Mesenchymal stem cell (in vitro differentiated cells and primary cell): ENCODE data around the gene EPHA1.
A peak's percentile ranks its signal among the peaks of the same experiment; 100 is the strongest.

Experiments
- DNase-seq: peaks from one replicate; pipeline ENCODE4 v3.0.0-alpha.2; 2013
- H2AFZ ChIP-seq: one replicate; pipeline ENCODE4 v1.6.1; 2013; ENCODE audit warnings: low read depth, mild to moderate bottlenecking, control low read depth, inconsistent platforms, low read length, moderate library complexity
- H2AK5ac ChIP-seq: 2 replicates; pipeline ENCODE4 v1.6.1; 2013; ENCODE audit warnings: low read length, moderate library complexity, mild to moderate bottlenecking, inconsistent platforms; ENCODE audit not compliant: severe bottlenecking
- H2BK120ac ChIP-seq: one replicate; pipeline ENCODE4 v1.6.1; 2013; ENCODE audit warnings: low read depth, mild to moderate bottlenecking, inconsistent platforms, low read length, moderate library complexity
- H2BK12ac ChIP-seq, 2 experiments: one replicate each; pipeline ENCODE4 v1.6.1; 2013; ENCODE audit warnings: inconsistent platforms in 2 of 2, low read length in 2 of 2, mild to moderate bottlenecking in 2 of 2, moderate library complexity in 2 of 2, control low read depth in 1 of 2
- H2BK15ac ChIP-seq: one replicate; pipeline ENCODE4 v1.6.1; 2013; ENCODE audit warnings: mild to moderate bottlenecking, low read depth, inconsistent platforms; ENCODE audit not compliant: poor library complexity, severe bottlenecking
- H2BK5ac ChIP-seq: 2 replicates; pipeline ENCODE4 v1.6.1; 2013; ENCODE audit warnings: low read depth, mild to moderate bottlenecking, low read length, control low read depth, inconsistent platforms; ENCODE audit not compliant: poor library complexity, severe bottlenecking
- H3K14ac ChIP-seq, 2 experiments: one replicate each; pipeline ENCODE4 v1.6.1; 2013; ENCODE audit warnings: inconsistent platforms in 2 of 2, low read length in 2 of 2, control low read depth in 1 of 2, mild to moderate bottlenecking in 1 of 2, moderate library complexity in 1 of 2
- H3K18ac ChIP-seq, 2 experiments: one replicate each; pipeline ENCODE4 v1.6.1; 2013; ENCODE audit warnings: inconsistent platforms in 2 of 2, low read length in 2 of 2, control low read depth in 1 of 2, low read depth in 1 of 2, mild to moderate bottlenecking in 1 of 2
- H3K23ac ChIP-seq, 2 experiments: one replicate each; pipeline ENCODE4 v1.6.1; 2013; ENCODE audit warnings: inconsistent platforms in 2 of 2, low read length in 2 of 2, mild to moderate bottlenecking in 2 of 2, moderate library complexity in 2 of 2, control low read depth in 1 of 2
- H3K27ac ChIP-seq: 2 replicates; pipeline ENCODE4 v1.5.1; 2013; ENCODE audit warnings: mild to moderate bottlenecking, moderate library complexity, low read length, control low read depth, inconsistent platforms; ENCODE audit not compliant: poor library complexity, severe bottlenecking
- H3K27me3 ChIP-seq, 2 experiments: 2 replicates each; pipeline versions ENCODE4 v1.6.1 to v1.7.0; 2013; ENCODE audit warnings: low read length in 2 of 2, mild to moderate bottlenecking in 2 of 2, moderate library complexity in 2 of 2, control low read depth in 1 of 2, inconsistent platforms in 1 of 2; ENCODE audit not compliant: control insufficient read depth in 1 of 2, insufficient read depth in 1 of 2
- H3K36me3 ChIP-seq, 2 experiments: 2 replicates each; pipeline versions ENCODE4 v1.6.1 to v1.7.0; 2013; ENCODE audit warnings: low read length in 2 of 2, control low read depth in 1 of 2, inconsistent platforms in 1 of 2, low read depth in 1 of 2, mild to moderate bottlenecking in 1 of 2; ENCODE audit not compliant: insufficient read depth in 2 of 2, control insufficient read depth in 1 of 2
- H3K4ac ChIP-seq, 2 experiments: one replicate each; pipeline ENCODE4 v1.6.1; 2013; ENCODE audit warnings: inconsistent platforms in 2 of 2, low read length in 2 of 2, mild to moderate bottlenecking in 2 of 2, moderate library complexity in 2 of 2, control low read depth in 1 of 2, low read depth in 1 of 2
- H3K4me1 ChIP-seq: 2 replicates; pipeline ENCODE4 v1.6.1; 2013; ENCODE audit warnings: low read depth, low read length, control low read depth; ENCODE audit not compliant: control insufficient read depth, insufficient read depth
- H3K4me2 ChIP-seq: 2 replicates; pipeline ENCODE4 v1.6.1; 2013; ENCODE audit warnings: low read length, mild to moderate bottlenecking, inconsistent platforms; ENCODE audit not compliant: poor library complexity, severe bottlenecking
- H3K4me3 ChIP-seq, 2 experiments: 2 replicates each; pipeline versions ENCODE4 v1.5.1 to v1.7.0; 2013; ENCODE audit warnings: low read length in 2 of 2, mild to moderate bottlenecking in 2 of 2, control low read depth in 1 of 2, low read depth in 1 of 2; ENCODE audit not compliant: insufficient read depth in 1 of 2
- H3K79me1 ChIP-seq: replicated peaks from 2 replicates; pipeline ENCODE4 v1.6.1; 2013; ENCODE audit warnings: mild to moderate bottlenecking, control low read depth, low read length, inconsistent platforms; ENCODE audit not compliant: poor library complexity, severe bottlenecking
- H3K9ac ChIP-seq: 2 replicates; pipeline ENCODE4 v1.7.0; 2013; ENCODE audit warnings: mild to moderate bottlenecking, low read length, moderate library complexity
- H3K9me3 ChIP-seq: 2 replicates; pipeline ENCODE4 v1.7.0; 2013; ENCODE audit warnings: mild to moderate bottlenecking, low read length; ENCODE audit not compliant: control insufficient read depth
- H4K8ac ChIP-seq: one replicate; pipeline ENCODE4 v1.6.1; 2013; ENCODE audit warnings: inconsistent platforms, mild to moderate bottlenecking, low read length, moderate library complexity
- H4K91ac ChIP-seq: one replicate; pipeline ENCODE4 v1.6.1; 2013; ENCODE audit warnings: mild to moderate bottlenecking, low read length, inconsistent platforms
- WGBS: methylation state at CpG from one replicate; pipeline ENCODE4 v1.1.7; 2013; ENCODE audit warnings: mixed read lengths; 5-methylcytosine and 5-hydroxymethylcytosine counted together

The EPHA1 gene

DNA sequence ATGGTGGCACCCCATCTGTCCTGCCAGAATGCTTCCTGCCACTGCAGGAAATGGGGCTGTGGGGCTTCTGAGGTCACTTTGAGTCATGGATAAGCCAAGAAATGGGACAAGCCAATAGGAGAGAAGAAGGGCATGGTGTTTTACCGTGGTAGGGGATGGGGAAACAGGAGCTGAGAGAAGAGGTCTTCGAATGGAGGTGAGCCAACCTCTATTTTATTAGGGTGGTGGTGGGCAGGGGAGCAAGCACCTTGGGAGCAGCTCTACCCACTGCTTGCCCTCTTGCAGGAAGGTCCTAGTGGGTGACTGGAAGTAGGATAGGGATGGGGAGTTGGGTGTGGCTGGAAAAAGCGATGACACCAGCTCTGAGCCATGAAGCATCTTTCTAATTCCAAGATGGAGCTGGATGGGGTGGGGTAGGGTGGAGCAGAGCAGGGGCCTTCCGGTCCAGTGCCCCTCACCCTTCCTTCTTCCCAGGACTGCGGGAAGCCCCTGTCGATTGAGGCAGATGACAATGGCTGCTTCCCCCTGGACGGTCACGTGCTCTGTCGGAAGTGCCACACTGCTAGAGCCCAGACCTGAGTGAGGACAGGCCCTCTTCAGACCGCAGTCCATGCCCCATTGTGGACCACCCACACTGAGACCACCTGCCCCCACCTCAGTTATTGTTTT is 18.4 kb downstream of the EPHA1 start:
- Histone ChIP-seq H2AFZ (no peak overlapping the region), H4K8ac (no peak overlapping the region), H3K23ac (no peak overlapping the region), H4K91ac (no peak overlapping the region), H3K4me1 (peaks cover 49% of the 10 kb centered on the region), H2BK12ac (no peak overlapping the region), H3K14ac (no peak overlapping the region), H2BK5ac (no peak overlapping the region), H3K79me1 (peaks cover 9% of the 10 kb centered on the region), H2AK5ac (no peak overlapping the region), H3K4me2 (no peak overlapping the region), H2BK15ac (no peak overlapping the region), H3K4ac (no peak overlapping the region), H3K27ac (no peak overlapping the region), H3K36me3 (peaks cover 72 to 76% of the 10 kb centered on the region in 2 experiments), H3K18ac (no peak overlapping the region), H3K4me3 (peak overlapping the region in 1 of 2 experiments; percentile 32), H3K9me3 (no peaks in the 10 kb centered on the region), H3K9ac (peak overlapping the region; percentile 92), H2BK120ac (no peak overlapping the region), H3K27me3 (no peaks in the 10 kb centered on the region)
- no peak for DNase-seq
- 94% methylated on average over 10 of the region's 10 CpGs for WGBS

DNA sequence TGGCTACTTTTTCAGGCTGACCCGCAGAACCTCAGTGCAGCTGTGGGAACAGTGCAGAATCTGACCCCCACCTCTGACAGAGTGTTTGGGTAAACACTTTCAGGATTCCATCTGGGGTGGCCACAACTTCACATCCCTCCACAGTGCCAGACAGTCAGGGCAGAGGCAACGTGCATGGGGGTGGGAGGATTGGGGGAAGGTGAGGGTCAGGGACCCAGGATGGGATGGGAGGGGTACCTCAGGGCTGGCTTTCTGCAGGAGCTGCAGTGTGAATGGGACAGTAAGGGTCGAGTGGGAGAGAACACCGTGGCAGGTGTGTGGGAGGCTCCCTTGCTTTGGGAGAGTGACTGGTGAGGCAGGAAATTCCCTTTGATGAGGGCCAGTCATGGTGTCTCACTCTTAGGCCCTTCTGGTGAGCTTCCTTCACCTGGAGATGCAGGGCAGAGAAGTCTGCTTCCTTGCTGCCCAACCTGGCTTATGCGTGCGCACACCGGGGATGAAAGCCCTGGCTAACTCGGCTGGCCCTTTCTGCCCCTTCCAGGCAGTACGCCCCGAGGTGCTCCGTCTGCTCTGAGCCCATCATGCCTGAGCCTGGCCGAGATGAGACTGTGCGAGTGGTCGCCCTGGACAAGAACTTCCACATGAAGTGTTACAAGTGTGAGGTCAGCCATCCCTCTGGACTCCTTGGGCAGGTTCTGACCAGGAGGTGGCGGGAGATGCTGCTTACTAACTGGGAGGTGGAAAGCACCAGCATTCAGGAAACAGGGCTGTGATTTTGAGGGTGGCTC is 19.1 kb downstream of the EPHA1 start:
- no peak overlapping the region for H3K18ac ChIP-seq
- no peak for DNase-seq
- peak overlapping the region in 1 of 2 experiments; percentile 32 for H3K4me3 ChIP-seq
- no peak overlapping the region for H3K27ac ChIP-seq
- no peak overlapping the region for H3K4ac ChIP-seq
- no peak overlapping the region for H4K8ac ChIP-seq
- H3K36me3 ChIP-seq, result peaks cover 79 to 84% of the 10 kb centered on the region in 2 experiments
- no peaks in the 10 kb centered on the region for H3K9me3 ChIP-seq
- H4K91ac ChIP-seq, result no peak overlapping the region
- no peak overlapping the region for H2BK12ac ChIP-seq
- peaks cover 56% of the 10 kb centered on the region for H3K4me1 ChIP-seq
- peak overlapping the region; percentile 92 for H3K9ac ChIP-seq
- H3K79me1 ChIP-seq, result peaks cover 9% of the 10 kb centered on the region
- no peak overlapping the region for H2BK15ac ChIP-seq
- no peak overlapping the region for H3K4me2 ChIP-seq
- H2BK5ac ChIP-seq, result no peak overlapping the region
- no peaks in the 10 kb centered on the region for H3K27me3 ChIP-seq
- no peak overlapping the region for H3K23ac ChIP-seq
- H2AFZ ChIP-seq, result no peak overlapping the region
- no peak overlapping the region for H3K14ac ChIP-seq
- no peak overlapping the region for H2AK5ac ChIP-seq
- WGBS, result 97% methylated on average over 15 of the region's 15 CpGs
- no peak overlapping the region for H2BK120ac ChIP-seq

DNA sequence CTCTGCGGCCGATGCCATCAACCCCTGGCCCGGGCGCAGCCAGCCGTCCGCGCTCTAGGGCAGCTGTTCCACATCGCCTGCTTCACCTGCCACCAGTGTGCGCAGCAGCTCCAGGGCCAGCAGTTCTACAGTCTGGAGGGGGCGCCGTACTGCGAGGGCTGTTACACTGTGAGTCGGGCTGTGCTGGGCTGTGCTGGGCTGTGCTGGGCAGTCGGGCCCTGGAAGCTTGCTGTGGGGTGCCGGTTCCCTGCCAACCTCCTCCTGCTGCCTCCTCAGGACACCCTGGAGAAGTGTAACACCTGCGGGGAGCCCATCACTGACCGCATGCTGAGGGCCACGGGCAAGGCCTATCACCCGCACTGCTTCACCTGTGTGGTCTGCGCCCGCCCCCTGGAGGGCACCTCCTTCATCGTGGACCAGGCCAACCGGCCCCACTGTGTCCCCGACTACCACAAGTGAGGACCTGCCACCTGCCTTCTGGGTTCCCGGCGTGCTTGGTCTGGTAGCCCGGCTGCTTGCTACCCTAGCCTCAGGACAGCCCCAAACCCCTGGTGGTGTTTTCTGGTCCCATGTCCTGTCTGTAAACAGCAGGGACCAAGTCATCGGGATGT is 20.1 kb downstream of the EPHA1 start:
- Histone ChIP-seq H3K9me3 (no peaks in the 10 kb centered on the region), H3K27ac (no peak overlapping the region), H4K91ac (no peak overlapping the region), H2AK5ac (no peak overlapping the region), H3K79me1 (peaks cover 9% of the 10 kb centered on the region), H2BK5ac (no peak overlapping the region), H3K27me3 (no peaks in the 10 kb centered on the region), H3K4me2 (no peak overlapping the region), H3K4ac (no peak overlapping the region), H2BK120ac (no peak overlapping the region), H3K36me3 (peaks cover 83 to 89% of the 10 kb centered on the region in 2 experiments), H3K18ac (no peak overlapping the region), H3K4me1 (peaks cover 62% of the 10 kb centered on the region), H3K4me3 (no peak overlapping the region), H3K9ac (peak overlapping the region; percentile 92), H3K23ac (no peak overlapping the region), H3K14ac (no peak overlapping the region), H2BK15ac (no peak overlapping the region), H2BK12ac (no peak overlapping the region), H4K8ac (no peak overlapping the region), H2AFZ (no peak overlapping the region)
- 97% methylated on average over 28 of the region's 28 CpGs for WGBS
- no peak for DNase-seq

DNA sequence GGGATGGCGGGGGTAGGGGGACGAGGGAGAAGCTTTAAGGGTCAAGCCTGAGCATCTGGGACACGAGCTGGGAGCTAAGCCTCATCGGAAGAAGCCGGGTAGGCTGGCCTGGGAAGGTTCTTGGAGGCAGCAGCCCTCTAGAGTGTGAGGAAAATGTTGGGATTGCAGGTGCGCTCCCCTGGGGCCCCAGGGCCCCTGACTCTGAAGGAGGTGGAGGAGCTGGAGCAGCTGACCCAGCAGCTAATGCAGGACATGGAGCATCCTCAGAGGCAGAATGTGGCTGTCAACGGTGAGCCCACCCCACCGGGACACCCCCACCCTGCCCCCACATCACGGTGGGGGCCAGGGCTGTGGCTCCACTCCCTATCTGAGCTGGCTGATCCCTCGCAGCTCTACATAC is 20.6 kb downstream of the EPHA1 start:
- no peaks in the 10 kb centered on the region for H3K27me3 ChIP-seq
- no peak overlapping the region for H4K8ac ChIP-seq

More for the DNA sequence above, 20.6 kb downstream of the EPHA1 start:
- H3K9ac ChIP-seq, result peak overlapping the region; percentile 98
- 91% methylated on average over 10 of the region's 10 CpGs for WGBS
- H2BK15ac ChIP-seq, result no peak overlapping the region
- H2BK12ac ChIP-seq, result no peak overlapping the region
- H3K36me3 ChIP-seq, result peaks cover 84 to 89% of the 10 kb centered on the region in 2 experiments
- H3K4me3 ChIP-seq, result no peak overlapping the region
- no peak overlapping the region for H3K23ac ChIP-seq
- no peak for DNase-seq
- H3K4ac ChIP-seq, result no peak overlapping the region
- no peak overlapping the region for H3K18ac ChIP-seq
- no peak overlapping the region for H3K27ac ChIP-seq
- H3K14ac ChIP-seq, result no peak overlapping the region
- no peak overlapping the region for H2AK5ac ChIP-seq
- no peak overlapping the region for H4K91ac ChIP-seq
- no peak overlapping the region for H2AFZ ChIP-seq
- no peak overlapping the region for H3K4me2 ChIP-seq
- H3K79me1 ChIP-seq, result peaks cover 9% of the 10 kb centered on the region
- no peaks in the 10 kb centered on the region for H3K9me3 ChIP-seq
- peaks cover 68% of the 10 kb centered on the region for H3K4me1 ChIP-seq
- H2BK5ac ChIP-seq, result no peak overlapping the region
- no peak overlapping the region for H2BK120ac ChIP-seq
